Suprapubic skin (tissue), 4 donors: ENCODE measurements around the gene ZNF777. TPM values are rescaled to one million over a fixed set of nuclear protein-coding genes. Genes with fewer than 3 reads are reported as not detected.

ENCODE experiments used
- DNase-seq, 2 donors: peaks; one replicate each; pipeline ENCODE4 v3.0.0-alpha.2; 2019; ENCODE audit warnings: low spot score in 2 of 2
- H3K27ac ChIP-seq: fragments of 200-600 bp; sonication (generic); one replicate; pipeline ENCODE4 v1.5.1; 2019
- H3K27me3 ChIP-seq: fragments of 200-600 bp; sonication (generic); one replicate; pipeline ENCODE4 v1.5.1; 2019
- H3K36me3 ChIP-seq: fragments of 200-600 bp; sonication (generic); one replicate; pipeline ENCODE4 v1.5.1; 2019
- H3K4me1 ChIP-seq: fragments of 200-600 bp; sonication (generic); one replicate; pipeline ENCODE4 v1.5.1; 2019
- H3K4me3 ChIP-seq: fragments of 200-600 bp; sonication (generic); one replicate; pipeline ENCODE4 v1.5.1; 2019; ENCODE audit warnings: mild to moderate bottlenecking
- H3K9me3 ChIP-seq: fragments of 200-600 bp; sonication (generic); one replicate; pipeline ENCODE4 v1.5.1; 2019
- CTCF ChIP-seq, 2 donors: fragments of 200-600 bp in 1 of 2; fragments of 450-650 bp in 1 of 2; sonication (generic) in 1 of 2; IDR thresholded peaks; one replicate each; pipeline ENCODE4 v1.5.1; 2016 to 2019; ENCODE audit warnings: antibody characterized with exemption in 2 of 2, mild to moderate bottlenecking in 1 of 2, moderate library complexity in 1 of 2
- EP300 ChIP-seq: sonication (generic); formaldehyde crosslinking; IDR thresholded peaks from one replicate; pipeline ENCODE4 v1.6.1; 2017; ENCODE audit warnings: antibody characterized with exemption
- POLR2A ChIP-seq, 2 donors: fragments of 450-650 bp; IDR thresholded peaks; one replicate each; pipeline ENCODE4 v1.6.1; 2017; ENCODE audit warnings: antibody characterized with exemption in 2 of 2, mild to moderate bottlenecking in 2 of 2, moderate library complexity in 2 of 2
- POLR2AphosphoS5 ChIP-seq, 3 donors: sonication (generic); formaldehyde crosslinking; IDR thresholded peaks; one replicate each; pipeline ENCODE4 v1.6.1; 2017; ENCODE audit warnings: antibody characterized with exemption in 3 of 3
- WGBS: methylation state at CpG from one replicate; pipeline ENCODE4 v1.1.5; 2018; 5-methylcytosine and 5-hydroxymethylcytosine counted together
- total RNA-seq, 4 donors: library from RNA; depleted of rRNA; stranded (reverse); fragments of >200 nt; gene quantifications; one replicate each; pipeline ENCODE4 v1.1.0, GENCODE V29; 2016

Gene ZNF777
- total RNA-seq, 4 donors from 2014 or later: 11.6 to 16.4 (median 14.9) TPM

- no peak overlapping the region for H3K27ac ChIP-seq
- no peak for TF ChIP-seq POLR2A (IDR thresholded peaks at IDR 0.05)
- TF ChIP-seq CTCF (IDR thresholded peaks at IDR 0.05): no peak
- TF ChIP-seq POLR2AphosphoS5 (IDR thresholded peaks at IDR 0.05): no peak
- TF ChIP-seq EP300: no peak
- H3K9me3 ChIP-seq: no peaks in the 10 kb centered on the region
- no peaks in the 10 kb centered on the region for H3K27me3 ChIP-seq
- no peak for DNase-seq
- 85% methylated on average over 9 of the region's 9 CpGs for WGBS
- peaks cover 36% of the 10 kb centered on the region for H3K4me1 ChIP-seq
- no peaks in the 10 kb centered on the region for H3K36me3 ChIP-seq
- no peak overlapping the region for H3K4me3 ChIP-seq
Observed at GRCh38 chr7:149462101-149462520, 1.2 kb upstream of the ZNF777 start.

GRCh38 chr7:149459540-149460452 lies 1.1 kb downstream of the ZNF777 start:
- DNase-seq: no peak
- Histone ChIP-seq H3K27ac (no peak overlapping the region), H3K4me1 (peaks cover 36% of the 10 kb centered on the region), H3K36me3 (peaks cover 12% of the 10 kb centered on the region), H3K4me3 (peak overlapping the region; percentile 77), H3K9me3 (no peaks in the 10 kb centered on the region), H3K27me3 (no peaks in the 10 kb centered on the region)
- TF ChIP-seq POLR2AphosphoS5 (IDR thresholded peaks at IDR 0.05) (no peak), CTCF (IDR thresholded peaks at IDR 0.05) (no peak), EP300 (no peak), POLR2A (IDR thresholded peaks at IDR 0.05) (no peak)
- 0% methylated on average over 2 of the region's 145 CpGs for WGBS

GRCh38 chr7:149459201-149459539 lies 1.7 kb downstream of the ZNF777 start:
- H3K27ac ChIP-seq: no peak overlapping the region
- peaks cover 18% of the 10 kb centered on the region for H3K36me3 ChIP-seq
- TF ChIP-seq POLR2AphosphoS5 (IDR thresholded peaks at IDR 0.05) (no peak), POLR2A (IDR thresholded peaks at IDR 0.05) (no peak), CTCF (IDR thresholded peaks at IDR 0.05) (no peak), EP300 (no peak)
- no peaks in the 10 kb centered on the region for H3K9me3 ChIP-seq
- peak overlapping the region; percentile 77 for H3K4me3 ChIP-seq
- peaks cover 36% of the 10 kb centered on the region for H3K4me1 ChIP-seq
- no peaks in the 10 kb centered on the region for H3K27me3 ChIP-seq
- DNase-seq: no peak
- WGBS: 39% methylated on average over 4 of the region's 17 CpGs

- H3K4me1 ChIP-seq: peaks cover 36% of the 10 kb centered on the region
- H3K36me3 ChIP-seq: peaks cover 28% of the 10 kb centered on the region
- H3K27me3 ChIP-seq: no peaks in the 10 kb centered on the region
- no peak for TF ChIP-seq POLR2AphosphoS5 (IDR thresholded peaks at IDR 0.05)
- TF ChIP-seq CTCF (IDR thresholded peaks at IDR 0.05): no peak
- no peak for TF ChIP-seq EP300
- TF ChIP-seq POLR2A (IDR thresholded peaks at IDR 0.05): no peak
- no peak overlapping the region for H3K4me3 ChIP-seq
- H3K9me3 ChIP-seq: no peaks in the 10 kb centered on the region
- WGBS: 84% methylated on average over 3 of the region's 3 CpGs
- H3K27ac ChIP-seq: no peak overlapping the region
- no peak for DNase-seq
Observed at GRCh38 chr7:149458235-149458634, 2.6 kb downstream of the ZNF777 start.

GRCh38 chr7:149457766-149458165 lies 3.1 kb downstream of the ZNF777 start:
- no peak for DNase-seq
- Histone ChIP-seq H3K4me1 (peaks cover 36% of the 10 kb centered on the region), H3K27ac (no peak overlapping the region), H3K9me3 (no peaks in the 10 kb centered on the region), H3K4me3 (no peak overlapping the region), H3K27me3 (no peaks in the 10 kb centered on the region), H3K36me3 (peaks cover 32% of the 10 kb centered on the region)
- TF ChIP-seq EP300: no peak
- TF ChIP-seq CTCF (IDR thresholded peaks at IDR 0.05): no peak
- TF ChIP-seq POLR2AphosphoS5 (IDR thresholded peaks at IDR 0.05): no peak
- TF ChIP-seq POLR2A (IDR thresholded peaks at IDR 0.05): no peak
- 82% methylated on average over 1 of the region's 1 CpG for WGBS
